Osteoblast (primary cell): ENCODE data around the gene SULT4A1. TPM values are rescaled to one million over a fixed set of nuclear protein-coding genes. Genes with fewer than 3 reads are reported as not detected.
A peak's percentile ranks its signal among the peaks of the same experiment; 100 is the strongest.

ENCODE experiments used
- DNase-seq: peaks from one replicate; pipeline ENCODE4 v3.0.0; 2011; ENCODE audit warnings: low spot score, mixed read lengths; ENCODE audit not compliant: insufficient read length; ENCODE audit errors: missing footprints
- H2AFZ ChIP-seq: 2 replicates; pipeline ENCODE4 v1.6.0; 2011; ENCODE audit warnings: mild to moderate bottlenecking, low read length
- H3K27ac ChIP-seq: 2 replicates; pipeline ENCODE4 v1.5.1; 2011; ENCODE audit warnings: mild to moderate bottlenecking, low read depth, low read length, moderate library complexity
- H3K27me3 ChIP-seq: 2 replicates; pipeline ENCODE4 v1.6.0; 2012; ENCODE audit warnings: mild to moderate bottlenecking, control low read depth, inconsistent platforms, low read length, moderate library complexity; ENCODE audit not compliant: insufficient read depth
- H3K36me3 ChIP-seq: 2 replicates; pipeline ENCODE4 v1.5.1; 2011; ENCODE audit warnings: mild to moderate bottlenecking, low read length, control low read depth, moderate library complexity; ENCODE audit not compliant: insufficient read depth
- H3K4me1 ChIP-seq: 2 replicates; pipeline ENCODE4 v1.5.1; 2011; ENCODE audit warnings: mild to moderate bottlenecking, low read length, control low read depth, moderate library complexity; ENCODE audit not compliant: insufficient read depth
- H3K4me2 ChIP-seq: 2 replicates; pipeline ENCODE4 v1.6.0; 2011; ENCODE audit warnings: mild to moderate bottlenecking, low read length; ENCODE audit not compliant: insufficient read depth
- H3K4me3 ChIP-seq: fragments of 200-600 bp; sonication (generic); 3 replicates; pipeline ENCODE4 v1.5.1; 2012; ENCODE audit warnings: mild to moderate bottlenecking, low read length, inconsistent platforms; ENCODE audit not compliant: insufficient read depth
- H3K79me2 ChIP-seq: 2 replicates; pipeline ENCODE4 v1.6.0; 2012; ENCODE audit warnings: mild to moderate bottlenecking, low read length, control low read depth, inconsistent platforms; ENCODE audit not compliant: insufficient read depth
- H3K9me3 ChIP-seq: 2 replicates; pipeline ENCODE4 v1.5.1; 2011; ENCODE audit warnings: low read depth, low read length, control low read depth
- H4K20me1 ChIP-seq: 2 replicates; pipeline ENCODE4 v1.6.0; 2012; ENCODE audit warnings: mild to moderate bottlenecking, low read length, control low read depth; ENCODE audit not compliant: insufficient read depth
- CTCF ChIP-seq: IDR thresholded peaks from 2 replicates; pipeline ENCODE4 v1.5.1; 2011; ENCODE audit warnings: mild to moderate bottlenecking, low read depth, low read length, moderate library complexity; ENCODE audit errors: extremely low read depth
- total RNA-seq: library from RNA; depleted of rRNA; stranded (reverse); fragments of >200 nt; gene quantifications from 2 replicates; pipeline ENCODE4 v1.2.3, GENCODE V29; 2012

Gene SULT4A1
- total RNA-seq, 1 donor, result under 0.01 TPM

GRCh38 chr22:43827926-43828724 lies 34.2 kb downstream of the SULT4A1 start:
- peaks cover 3% of the 10 kb centered on the region for H3K27me3 ChIP-seq
- peaks cover 25% of the 10 kb centered on the region for H3K4me1 ChIP-seq
- peak; percentile 12 for TF ChIP-seq CTCF
- peak; percentile 70 for DNase-seq
- no peaks in the 10 kb centered on the region for H3K9me3 ChIP-seq
- H3K27ac ChIP-seq, result no peak overlapping the region
- H2AFZ ChIP-seq, result no peak overlapping the region
- H3K79me2 ChIP-seq, result no peaks in the 10 kb centered on the region
- H3K4me3 ChIP-seq, result no peak overlapping the region
- H3K4me2 ChIP-seq, result no peak overlapping the region
- no peaks in the 10 kb centered on the region for H3K36me3 ChIP-seq
- no peaks in the 10 kb centered on the region for H4K20me1 ChIP-seq

GRCh38 chr22:43827003-43827735 lies 35.1 kb downstream of the SULT4A1 start:
- peaks cover 25% of the 10 kb centered on the region for H3K4me1 ChIP-seq
- no peak for TF ChIP-seq CTCF

GRCh38 chr22:43826142-43827002 lies 35.9 kb downstream of the SULT4A1 start:
- Histone ChIP-seq H2AFZ (peak overlapping the region; percentile 86), H3K27ac (peak overlapping the region; percentile 77), H3K4me1 (peaks cover 25% of the 10 kb centered on the region), H3K9me3 (no peaks in the 10 kb centered on the region), H4K20me1 (no peaks in the 10 kb centered on the region), H3K27me3 (peaks cover 3% of the 10 kb centered on the region), H3K36me3 (no peaks in the 10 kb centered on the region), H3K4me3 (peak overlapping the region; percentile 62), H3K79me2 (no peaks in the 10 kb centered on the region), H3K4me2 (peak overlapping the region; percentile 82)
- DNase-seq, result peak; percentile 97
- peak; percentile 55 for TF ChIP-seq CTCF

More at GRCh38 chr22:43827003-43827735, 35.1 kb downstream of the SULT4A1 start:
- no peaks in the 10 kb centered on the region for H4K20me1 ChIP-seq
- H3K9me3 ChIP-seq, result no peaks in the 10 kb centered on the region
- peaks cover 3% of the 10 kb centered on the region for H3K27me3 ChIP-seq
- no peaks in the 10 kb centered on the region for H3K79me2 ChIP-seq
- H3K4me3 ChIP-seq, result peak overlapping the region; percentile 62
- peak overlapping the region; percentile 86 for H2AFZ ChIP-seq
- peak overlapping the region; percentile 77 for H3K27ac ChIP-seq
- peak; percentile 87 for DNase-seq
- H3K36me3 ChIP-seq, result no peaks in the 10 kb centered on the region
- peak overlapping the region; percentile 82 for H3K4me2 ChIP-seq
